ENCODE data around the gene ST8SIA3.
A peak's percentile ranks its signal among the peaks of the same experiment; 100 is the strongest.

The ST8SIA3 gene, protein sequence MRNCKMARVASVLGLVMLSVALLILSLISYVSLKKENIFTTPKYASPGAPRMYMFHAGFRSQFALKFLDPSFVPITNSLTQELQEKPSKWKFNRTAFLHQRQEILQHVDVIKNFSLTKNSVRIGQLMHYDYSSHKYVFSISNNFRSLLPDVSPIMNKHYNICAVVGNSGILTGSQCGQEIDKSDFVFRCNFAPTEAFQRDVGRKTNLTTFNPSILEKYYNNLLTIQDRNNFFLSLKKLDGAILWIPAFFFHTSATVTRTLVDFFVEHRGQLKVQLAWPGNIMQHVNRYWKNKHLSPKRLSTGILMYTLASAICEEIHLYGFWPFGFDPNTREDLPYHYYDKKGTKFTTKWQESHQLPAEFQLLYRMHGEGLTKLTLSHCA

GRCh38 chr18:57352271-57352701 lies at the start of gene ST8SIA3:
ST8SIA3 (plus strand) TSS chr18:57352557; CDS start chr18:57352847, 290 bp downstream.
- DNase-seq: peak; percentile 26 to 86 (median 84)

- DNase-seq: no peak
Measured at GRCh38 chr18:57311472-57311871, 40.9 kb upstream of the ST8SIA3 start.

GRCh38 chr18:57312346-57313144 lies 39.8 kb upstream of the ST8SIA3 start:
- no peak for DNase-seq

DNA sequence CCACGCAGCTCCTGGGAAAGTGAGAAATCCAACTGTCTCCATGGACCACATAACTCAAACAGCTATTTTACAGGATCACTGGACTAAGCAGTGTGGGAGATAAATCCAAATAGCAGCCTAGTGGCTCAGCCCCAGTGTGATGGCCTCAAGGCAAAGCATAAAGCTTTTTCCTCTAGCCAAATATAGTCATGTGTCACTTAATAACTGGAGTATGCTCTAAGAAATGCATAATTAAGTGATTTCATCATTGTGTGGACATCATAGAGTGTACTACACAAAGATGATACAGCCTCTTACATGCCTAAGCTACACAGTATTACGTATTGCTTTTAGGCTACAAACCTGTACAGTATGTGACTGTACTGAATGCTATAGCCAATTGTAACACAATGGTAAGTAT lies 31.8 kb upstream of the ST8SIA3 start:
- no peak for DNase-seq

- no peak for DNase-seq
Measured at GRCh38 chr18:57325491-57326166, 26.7 kb upstream of the ST8SIA3 start.

DNA sequence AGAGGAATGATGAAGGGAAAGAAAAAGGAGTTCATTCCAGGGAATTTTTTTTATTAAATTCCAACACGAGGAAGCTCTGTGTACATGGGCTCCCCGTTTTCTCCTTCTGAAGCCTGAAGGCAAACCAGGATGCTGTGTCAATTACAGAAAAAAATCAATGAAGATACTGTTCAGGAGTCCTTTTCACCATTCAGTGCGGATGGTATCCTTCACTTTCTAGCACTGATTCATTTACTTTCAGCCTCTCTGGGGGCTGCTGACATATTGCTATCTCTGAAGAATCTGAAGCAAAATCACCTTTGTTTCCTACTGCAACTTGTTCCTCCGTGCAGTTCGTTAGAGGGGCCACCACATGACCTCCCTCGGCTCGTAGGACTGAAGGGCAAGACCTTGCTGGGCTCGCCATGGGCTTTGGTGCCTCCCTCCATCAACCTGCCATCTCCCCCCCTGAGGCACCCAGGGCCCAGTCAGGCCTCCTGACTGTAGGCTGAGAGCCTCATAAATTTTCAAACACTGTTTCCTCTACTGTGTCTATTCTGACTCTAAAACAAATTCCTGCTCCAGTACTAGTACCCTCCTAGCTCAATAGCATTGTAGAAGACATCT lies 25.5 kb upstream of the ST8SIA3 start:
- DNase-seq: no peak

- DNase-seq: no peak
Measured at GRCh38 chr18:57328665-57329064, 23.7 kb upstream of the ST8SIA3 start.

DNA sequence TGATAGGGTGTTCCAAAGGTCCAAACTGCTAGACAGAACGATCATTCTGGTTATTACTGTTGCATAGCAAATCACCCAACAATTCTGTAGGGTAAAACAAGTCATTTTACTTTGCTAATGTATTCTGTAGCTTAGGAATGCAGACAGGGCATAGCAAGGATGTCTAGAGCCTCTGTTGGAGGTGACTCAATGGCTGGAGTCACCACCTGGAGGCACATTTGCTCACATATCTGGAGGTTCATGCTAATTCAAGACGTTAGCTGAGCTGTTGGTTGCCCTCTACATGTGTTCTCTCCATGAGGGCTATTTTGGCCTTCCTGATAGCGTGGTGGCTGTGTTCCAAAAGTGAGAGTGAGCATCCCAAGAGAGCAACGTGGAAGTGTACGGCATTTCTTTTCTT lies 22.5 kb upstream of the ST8SIA3 start:
- no peak for DNase-seq

GRCh38 chr18:57331718-57332117 lies 20.6 kb upstream of the ST8SIA3 start:
- no peak for DNase-seq

DNA sequence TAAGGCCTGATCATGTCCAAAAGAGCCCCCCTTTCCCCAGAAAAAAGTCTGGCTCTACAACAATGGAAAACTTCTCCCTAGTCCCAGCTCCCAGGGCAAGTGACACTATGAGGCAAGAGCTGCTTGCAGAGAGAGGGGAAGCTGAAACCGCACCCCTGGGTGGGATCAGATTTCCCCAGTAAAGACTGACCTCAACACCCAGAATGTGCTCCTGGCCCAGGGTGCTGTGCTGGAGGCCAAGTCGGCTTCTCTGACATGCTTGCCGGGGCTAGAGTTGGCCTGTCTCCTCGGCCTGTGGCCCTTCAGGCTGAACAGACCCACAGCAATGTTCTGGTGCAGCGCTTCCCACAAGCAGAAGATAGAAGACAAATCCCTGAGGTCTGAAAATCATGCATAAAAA lies 18.4 kb upstream of the ST8SIA3 start:
- DNase-seq: no peak

DNA sequence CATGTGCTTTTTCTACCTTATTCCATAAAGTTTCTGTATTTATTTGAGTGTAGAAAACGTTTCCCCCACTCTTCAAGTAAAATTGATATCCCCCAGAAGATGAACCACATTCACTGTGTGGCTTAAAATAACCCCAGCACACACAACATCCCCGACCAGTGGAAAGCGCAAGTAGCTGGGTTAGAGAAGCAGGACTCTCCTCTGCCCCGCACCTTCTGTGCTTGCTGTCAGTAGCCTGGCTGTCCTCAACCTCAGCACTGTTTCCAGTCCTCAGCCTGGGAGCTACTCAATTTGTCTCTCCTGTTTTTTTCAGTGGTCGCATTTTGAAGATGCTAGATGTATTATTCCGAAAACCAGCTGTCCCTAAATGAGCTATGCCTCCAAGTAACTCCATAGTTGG lies 18.0 kb upstream of the ST8SIA3 start:
- DNase-seq: no peak

GRCh38 chr18:57336343-57336742 lies 16.0 kb upstream of the ST8SIA3 start:
- no peak for DNase-seq

DNA sequence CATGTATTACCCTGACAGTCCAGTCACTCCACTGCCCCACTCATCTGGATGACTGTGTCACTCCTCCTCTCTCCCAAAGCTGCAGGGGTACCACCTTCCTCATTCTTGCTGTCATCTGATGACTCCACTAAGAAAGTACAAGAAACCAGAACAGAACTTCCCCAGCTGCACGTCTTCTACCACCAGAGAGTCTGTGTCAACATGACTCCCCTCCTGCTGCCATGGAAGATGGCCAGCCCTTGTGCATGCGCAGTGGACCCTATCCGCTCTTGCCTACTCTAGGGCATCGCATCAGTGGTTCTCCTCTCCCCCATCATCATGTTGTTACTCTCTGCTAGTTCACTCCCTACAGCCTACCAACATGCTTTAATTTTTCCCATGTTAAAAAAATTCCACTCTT lies 14.5 kb upstream of the ST8SIA3 start:
- no peak for DNase-seq

- DNase-seq: no peak
Measured at GRCh38 chr18:57343833-57344232, 8.5 kb upstream of the ST8SIA3 start.

GRCh38 chr18:57346876-57347275 lies 5.5 kb upstream of the ST8SIA3 start:
- DNase-seq: no peak

DNA sequence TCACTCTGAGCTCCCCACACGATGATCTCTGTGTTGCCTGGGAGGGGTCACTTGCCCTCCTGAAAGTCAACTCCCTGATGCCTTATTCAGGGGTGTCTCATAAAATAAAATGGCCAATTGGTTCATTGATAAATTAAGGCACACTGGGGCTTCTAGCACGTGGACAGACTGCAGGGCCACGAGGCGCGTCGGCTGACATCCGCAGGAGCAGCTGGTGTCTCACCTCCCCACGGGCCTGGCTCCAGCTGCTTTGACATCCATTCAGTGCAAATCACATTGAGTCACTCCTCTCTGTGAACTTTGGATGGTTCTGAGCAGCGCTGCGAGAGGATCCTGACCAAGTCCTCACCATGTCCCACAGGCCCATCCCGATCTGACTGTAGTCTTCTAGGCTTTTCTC lies 4.6 kb upstream of the ST8SIA3 start:
- DNase-seq: no peak

DNA sequence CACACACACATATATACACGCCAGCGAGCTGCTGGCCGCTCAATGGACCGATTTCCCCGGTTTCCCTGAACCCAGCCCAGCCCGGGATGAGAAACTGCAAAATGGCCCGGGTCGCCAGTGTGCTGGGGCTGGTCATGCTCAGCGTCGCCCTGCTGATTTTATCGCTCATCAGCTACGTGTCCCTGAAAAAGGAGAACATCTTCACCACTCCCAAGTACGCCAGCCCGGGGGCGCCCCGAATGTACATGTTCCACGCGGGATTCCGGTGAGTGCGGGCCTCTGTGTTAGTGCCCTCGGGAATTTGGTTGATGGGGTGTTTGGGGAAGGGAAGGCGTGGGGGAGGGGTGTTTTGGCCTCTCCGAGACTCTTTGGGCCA lies 392 bp downstream of the ST8SIA3 start:
- peak in 2 of 3 experiments; percentile 48 to 93 for DNase-seq

- peak; percentile 69 to 97 (median 97) for DNase-seq
Measured at GRCh38 chr18:57353137-57353939, 981 bp downstream of the ST8SIA3 start.

- DNase-seq: peak; percentile 67 to 95 (median 94)
Measured at GRCh38 chr18:57353940-57354461, 1.6 kb downstream of the ST8SIA3 start.

DNA sequence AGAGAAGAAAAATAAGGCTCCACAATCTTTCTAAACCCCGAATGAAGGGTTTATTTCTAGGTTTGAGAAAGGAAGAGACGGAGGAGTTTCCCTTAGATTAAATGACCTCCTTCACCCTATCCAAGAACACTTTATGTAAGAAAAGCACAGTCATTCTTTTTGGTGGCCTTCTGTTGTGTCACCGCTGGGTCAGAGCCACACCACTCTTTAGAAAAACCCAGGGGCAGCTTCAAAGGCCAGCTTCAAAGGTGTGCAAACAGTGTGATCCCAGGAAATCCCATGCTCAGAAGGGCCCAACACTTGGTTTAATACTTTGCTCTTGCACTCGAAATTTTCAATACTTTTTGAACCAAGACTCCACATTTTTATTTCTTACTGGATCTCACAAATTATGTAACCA lies 7.1 kb downstream of the ST8SIA3 start:
- DNase-seq: no peak

DNA sequence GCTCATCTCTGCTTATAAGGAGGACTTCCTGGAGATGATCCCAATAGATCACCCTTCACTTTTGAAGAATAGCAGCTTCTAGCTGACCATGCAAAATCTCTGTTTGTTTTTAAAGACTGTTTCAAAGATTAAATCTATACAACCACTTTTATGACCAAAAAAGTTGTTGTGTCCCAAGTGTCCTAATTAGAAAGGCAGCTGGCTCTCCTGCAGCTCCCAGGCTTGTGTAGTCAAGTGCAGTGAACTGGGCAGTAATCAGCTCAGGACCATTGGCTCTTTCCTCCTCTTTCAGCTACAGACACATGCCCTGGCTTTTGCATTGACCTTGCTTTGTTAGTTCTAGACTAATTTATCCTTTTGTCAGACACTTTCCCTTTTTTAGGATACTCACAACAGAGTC lies 10.4 kb downstream of the ST8SIA3 start:
- no peak for DNase-seq

DNA sequence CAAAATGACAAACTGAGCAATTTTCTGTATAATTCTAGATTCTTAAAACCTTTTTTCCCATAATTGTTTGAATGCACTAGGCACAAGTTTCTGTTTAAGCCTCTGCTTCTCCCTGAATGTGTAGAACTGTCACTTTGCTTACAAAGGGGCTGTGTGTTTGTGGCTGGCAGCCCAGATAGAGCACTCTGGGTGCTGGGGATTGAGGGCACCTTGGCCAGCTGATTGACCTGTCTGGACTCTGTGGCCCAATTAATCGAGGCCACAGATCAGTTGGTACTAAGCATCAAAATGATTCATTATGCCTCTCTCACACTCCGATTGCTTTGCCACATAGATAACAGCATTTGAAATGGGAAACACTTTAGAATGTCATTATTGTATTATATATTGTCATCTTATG lies 12.1 kb downstream of the ST8SIA3 start:
- DNase-seq: no peak

All from NCI-H1417 (cell line).